Mesendoderm (in vitro differentiated cells): ENCODE measurements around the gene CEACAM5.
"Not testable (repeated sequence)": the region's sequence is repeated elsewhere in the genome, so short reads cannot be mapped to it uniquely, and the experiment has no call there.

ENCODE experiments used
- DNase-seq: peaks from one replicate; pipeline ENCODE4 v3.0.0; 2013
- H2AK5ac ChIP-seq: 2 replicates; pipeline ENCODE4 v1.6.1; 2013; ENCODE audit warnings: low read length, inconsistent platforms
- H2BK120ac ChIP-seq: 2 replicates; pipeline ENCODE4 v1.6.1; 2013; ENCODE audit warnings: low read depth, mild to moderate bottlenecking, low read length, moderate library complexity, mixed read lengths
- H2BK15ac ChIP-seq: replicated peaks from 2 replicates; pipeline ENCODE4 v1.6.1; 2013; ENCODE audit warnings: low read depth, mild to moderate bottlenecking, moderate library complexity
- H2BK5ac ChIP-seq: 2 replicates; pipeline ENCODE4 v1.6.1; 2013; ENCODE audit warnings: low read length, inconsistent platforms
- H3K18ac ChIP-seq: 2 replicates; pipeline ENCODE4 v1.6.1; 2013; ENCODE audit warnings: mild to moderate bottlenecking, low read length, mixed read lengths
- H3K23ac ChIP-seq: one replicate; pipeline ENCODE4 v1.6.1; 2013; ENCODE audit warnings: low read length
- H3K27ac ChIP-seq: 2 replicates; pipeline ENCODE4 v1.5.1; 2013; ENCODE audit warnings: low read depth, mild to moderate bottlenecking, inconsistent platforms, low read length, moderate library complexity
- H3K27me3 ChIP-seq: 2 replicates; pipeline ENCODE4 v1.6.1; 2013; ENCODE audit warnings: low read length, control low read depth, mild to moderate bottlenecking, inconsistent platforms; ENCODE audit not compliant: insufficient read depth, poor library complexity
- H3K36me3 ChIP-seq: 2 replicates; pipeline ENCODE4 v1.6.1; 2013; ENCODE audit warnings: low read length, inconsistent platforms; ENCODE audit not compliant: control insufficient read depth, insufficient read depth
- H3K4ac ChIP-seq: one replicate; pipeline ENCODE4 v1.6.1; 2013; ENCODE audit warnings: low read depth, mild to moderate bottlenecking, low read length, moderate library complexity
- H3K4me1 ChIP-seq: 2 replicates; pipeline ENCODE4 v1.6.1; 2013; ENCODE audit warnings: low read depth, low read length, inconsistent platforms; ENCODE audit not compliant: control insufficient read depth
- H3K4me2 ChIP-seq: 2 replicates; pipeline ENCODE4 v1.6.1; 2013; ENCODE audit warnings: low read length
- H3K4me3 ChIP-seq: 2 replicates; pipeline ENCODE4 v1.5.1; 2013; ENCODE audit warnings: mild to moderate bottlenecking, low read length
- H3K56ac ChIP-seq: one replicate; pipeline ENCODE4 v1.6.1; 2013; ENCODE audit warnings: low read length
- H3K79me1 ChIP-seq: 2 replicates; pipeline ENCODE4 v1.6.1; 2013; ENCODE audit warnings: low read length, inconsistent platforms
- H3K79me2 ChIP-seq: 2 replicates; pipeline ENCODE4 v1.6.1; 2013; ENCODE audit warnings: mild to moderate bottlenecking, low read length; ENCODE audit not compliant: control insufficient read depth, insufficient read depth
- H3K9ac ChIP-seq: 2 replicates; pipeline ENCODE4 v1.6.1; 2013; ENCODE audit warnings: low read length, inconsistent platforms
- H4K5ac ChIP-seq: one replicate; pipeline ENCODE4 v1.6.1; 2013; ENCODE audit warnings: low read length
- H4K8ac ChIP-seq: one replicate; pipeline ENCODE4 v1.6.1; 2013; ENCODE audit warnings: low read depth, mild to moderate bottlenecking, control low read depth, low read length, moderate library complexity
- WGBS: extraction: QIAGEN DNeasy Blood & Tissue Kit; methylation state at CpG from one replicate; pipeline ENCODE4 v1.1.7; 2013; ENCODE audit warnings: low lambda C conversion rate, missing lambda C conversion rate; ENCODE audit not compliant: insufficient coverage; ENCODE audit errors: extremely low coverage; 5-methylcytosine and 5-hydroxymethylcytosine counted together

The CEACAM5 gene

GRCh38 chr19:41707502-41707812, 969 bp upstream of the CEACAM5 start:
- DNase-seq, result no peak
- Histone ChIP-seq H3K4me3 (no peak overlapping the region), H4K5ac (no peak overlapping the region), H3K36me3 (no peaks in the 10 kb centered on the region), H3K4me1 (no peaks in the 10 kb centered on the region), H3K4me2 (no peak overlapping the region), H3K9ac (no peak overlapping the region), H3K79me1 (no peaks in the 10 kb centered on the region), H4K8ac (no peak overlapping the region), H2AK5ac (no peak overlapping the region), H3K4ac (no peak overlapping the region), H3K27ac (no peak overlapping the region), H3K27me3 (no peaks in the 10 kb centered on the region), H3K56ac (no peak overlapping the region), H2BK120ac (no peak overlapping the region), H3K23ac (no peak overlapping the region), H2BK15ac (no peak overlapping the region), H3K79me2 (no peaks in the 10 kb centered on the region), H3K18ac (no peak overlapping the region), H2BK5ac (no peak overlapping the region)
- no CpG with 5 or more reads among the region's 5 CpGs for WGBS

- H2BK15ac ChIP-seq, result no peak overlapping the region
- no peak overlapping the region for H2BK120ac ChIP-seq
- DNase-seq, result no peak
- no peak overlapping the region for H3K27ac ChIP-seq
- no CpG with 5 or more reads among the region's 5 CpGs for WGBS
- no peaks in the 10 kb centered on the region for H3K27me3 ChIP-seq
- H2BK5ac ChIP-seq, result no peak overlapping the region
- no peak overlapping the region for H3K9ac ChIP-seq
- no peak overlapping the region for H4K5ac ChIP-seq
- H3K79me1 ChIP-seq, result no peaks in the 10 kb centered on the region
- no peak overlapping the region for H3K23ac ChIP-seq
- no peak overlapping the region for H3K56ac ChIP-seq
- no peak overlapping the region for H3K4ac ChIP-seq
- H4K8ac ChIP-seq, result no peak overlapping the region
- H3K4me2 ChIP-seq, result no peak overlapping the region
- no peak overlapping the region for H3K18ac ChIP-seq
- H2AK5ac ChIP-seq, result no peak overlapping the region
- H3K36me3 ChIP-seq, result no peaks in the 10 kb centered on the region
- H3K4me1 ChIP-seq, result no peaks in the 10 kb centered on the region
- H3K4me3 ChIP-seq, result no peak overlapping the region
- no peaks in the 10 kb centered on the region for H3K79me2 ChIP-seq
Observed at GRCh38 chr19:41707871-41708371, 505 bp upstream of the CEACAM5 start.

GRCh38 chr19:41709516-41709915, 1.1 kb downstream of the CEACAM5 start:
- not testable (repeated sequence) for H2BK5ac ChIP-seq, H2BK120ac ChIP-seq, H3K4me1 ChIP-seq, H2AK5ac ChIP-seq, H3K23ac ChIP-seq, H3K36me3 ChIP-seq, H4K5ac ChIP-seq, H3K79me1 ChIP-seq, H3K9ac ChIP-seq, H3K4ac ChIP-seq, DNase-seq, H3K79me2 ChIP-seq, H3K27me3 ChIP-seq, H3K18ac ChIP-seq, H2BK15ac ChIP-seq, H4K8ac ChIP-seq, H3K4me2 ChIP-seq, H3K56ac ChIP-seq, H3K4me3 ChIP-seq, H3K27ac ChIP-seq
- WGBS, result no CpG with 5 or more reads among the region's 8 CpGs

GRCh38 chr19:41709951-41710645, 1.7 kb downstream of the CEACAM5 start:
- H3K23ac ChIP-seq, result no peak overlapping the region
- DNase-seq, result no peak
- no peak overlapping the region for H3K4ac ChIP-seq
- H2BK15ac ChIP-seq, result no peak overlapping the region
- no peak overlapping the region for H4K5ac ChIP-seq
- no peak overlapping the region for H2AK5ac ChIP-seq
- no peaks in the 10 kb centered on the region for H3K27me3 ChIP-seq
- no peak overlapping the region for H3K56ac ChIP-seq
- no peak overlapping the region for H2BK120ac ChIP-seq
- WGBS, result no CpG with 5 or more reads among the region's 8 CpGs
- no peaks in the 10 kb centered on the region for H3K36me3 ChIP-seq
- H3K79me1 ChIP-seq, result no peaks in the 10 kb centered on the region
- H3K4me3 ChIP-seq, result no peak overlapping the region
- no peak overlapping the region for H4K8ac ChIP-seq
- H3K9ac ChIP-seq, result no peak overlapping the region
- H3K18ac ChIP-seq, result no peak overlapping the region
- H3K79me2 ChIP-seq, result no peaks in the 10 kb centered on the region
- H3K27ac ChIP-seq, result no peak overlapping the region
- H3K4me2 ChIP-seq, result no peak overlapping the region
- H3K4me1 ChIP-seq, result no peaks in the 10 kb centered on the region
- H2BK5ac ChIP-seq, result no peak overlapping the region

GRCh38 chr19:41711376-41712261, 3.2 kb downstream of the CEACAM5 start:
- no peak for DNase-seq
- H3K27me3 ChIP-seq, result no peaks in the 10 kb centered on the region
- no peak overlapping the region for H3K27ac ChIP-seq
- H3K36me3 ChIP-seq, result no peaks in the 10 kb centered on the region
- no peak overlapping the region for H3K23ac ChIP-seq
- H3K56ac ChIP-seq, result no peak overlapping the region
- no peak overlapping the region for H2AK5ac ChIP-seq
- no peak overlapping the region for H3K18ac ChIP-seq
- H3K4me1 ChIP-seq, result no peaks in the 10 kb centered on the region
- H3K9ac ChIP-seq, result no peak overlapping the region
- no peaks in the 10 kb centered on the region for H3K79me1 ChIP-seq
- H2BK5ac ChIP-seq, result no peak overlapping the region
- no peak overlapping the region for H3K4me2 ChIP-seq
- no peak overlapping the region for H3K4ac ChIP-seq
- no peak overlapping the region for H3K4me3 ChIP-seq
- H2BK15ac ChIP-seq, result no peak overlapping the region
- no peak overlapping the region for H4K8ac ChIP-seq
- H4K5ac ChIP-seq, result no peak overlapping the region
- H3K79me2 ChIP-seq, result no peaks in the 10 kb centered on the region
- WGBS, result no CpG with 5 or more reads among the region's 13 CpGs
- H2BK120ac ChIP-seq, result no peak overlapping the region
